Stimulated activated CD8-positive, alpha-beta memory T cell treated with anti-CD3 and anti-CD28 coated beads, Interleukin-15, amount 100 ng/mL, for 48 hours (primary cell): Measurements from ENCODE around the gene GNPDA1.

ENCODE experiments used
- DNase-seq, 2 donors: peaks; one replicate each; pipeline ENCODE4 v3.0.0-alpha.2; 2020; ENCODE audit warnings: low read depth in 2 of 2

The GNPDA1 gene

DNA sequence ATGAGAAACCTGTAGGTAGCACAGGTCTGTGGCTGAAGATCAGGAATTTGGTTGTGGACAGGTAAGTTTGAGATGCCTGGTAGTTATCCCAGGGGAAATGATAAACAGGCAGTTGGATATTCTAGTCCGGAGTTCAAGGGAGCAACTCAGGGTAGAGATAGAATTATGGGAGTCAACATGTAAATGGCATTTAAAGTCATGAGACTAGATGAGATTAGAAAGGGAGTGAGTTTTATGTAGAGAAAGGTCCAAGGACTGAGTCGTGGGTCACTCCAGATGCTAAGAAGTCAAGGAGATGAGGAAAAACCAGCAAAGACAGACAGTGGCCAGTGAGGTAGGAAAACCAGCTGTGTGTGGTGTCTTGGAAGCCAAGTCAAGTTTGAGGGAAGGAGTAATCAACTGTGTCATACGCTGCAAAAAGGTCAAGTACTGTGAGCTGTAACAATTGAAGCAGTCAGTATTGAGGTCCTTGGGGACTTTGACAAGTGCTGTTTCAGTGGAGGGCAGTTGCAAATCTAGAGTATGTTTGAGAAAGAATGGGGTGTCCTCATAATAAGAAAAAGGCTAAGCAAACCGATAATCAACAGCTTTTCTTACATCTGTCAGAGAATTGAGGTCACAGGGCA is 18.2 kb downstream of the GNPDA1 start:
- no peak for DNase-seq

DNA sequence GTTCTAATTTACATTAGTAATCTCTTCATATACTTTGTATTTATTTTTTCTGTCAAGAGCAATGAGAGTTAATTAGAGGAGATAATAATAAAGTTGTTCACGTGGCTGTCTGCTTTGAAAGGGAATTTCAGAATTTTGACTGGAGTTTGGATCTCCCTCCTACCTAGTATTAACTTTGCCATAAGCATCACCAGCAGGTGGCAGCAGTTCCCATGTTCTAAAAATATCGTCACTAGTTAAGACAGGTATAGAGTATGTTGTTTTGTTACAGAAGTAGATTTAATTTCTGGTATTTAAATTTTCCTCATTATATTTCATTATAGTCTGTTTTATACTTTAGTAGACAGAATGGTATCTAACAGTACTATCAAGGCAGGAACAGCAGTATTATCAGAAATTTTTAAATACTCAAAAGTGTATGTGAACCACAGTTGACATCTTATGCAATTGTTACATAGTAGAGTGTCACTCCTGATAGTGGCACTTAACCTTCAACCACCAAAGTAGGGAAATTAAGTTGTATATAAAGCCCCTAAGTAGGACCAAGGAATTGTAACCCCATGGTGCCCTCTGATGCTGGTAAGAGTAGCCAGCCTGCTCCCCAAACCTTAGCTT is 20.4 kb downstream of the GNPDA1 start:
- DNase-seq: peak in 1 of 2 donors; percentile 36

- DNase-seq: no peak
Observed at GRCh38 chr5:141989720-141990119, 23.1 kb downstream of the GNPDA1 start.

- no peak for DNase-seq
Observed at GRCh38 chr5:141986072-141986471, 26.8 kb downstream of the GNPDA1 start.

DNA sequence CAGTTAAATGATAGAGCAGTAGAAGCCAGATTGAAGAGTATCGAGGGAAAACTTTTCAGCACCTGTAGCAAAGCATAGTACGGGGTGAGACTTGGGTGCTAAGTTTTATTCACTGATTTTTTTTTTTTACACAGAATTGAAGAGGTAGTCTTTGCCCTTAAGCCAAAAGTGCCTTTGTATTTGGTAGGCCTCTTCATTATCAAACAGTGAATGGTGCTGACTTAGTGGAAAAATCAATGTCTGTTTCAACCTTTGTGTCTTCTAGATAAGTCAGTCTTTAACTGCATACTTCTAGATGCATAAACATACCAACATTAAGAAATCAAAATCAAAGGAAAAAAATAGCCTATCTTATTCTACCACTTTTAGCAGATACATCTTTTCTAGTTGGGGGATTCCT is 30.2 kb downstream of the GNPDA1 start:
- DNase-seq: no peak

DNA sequence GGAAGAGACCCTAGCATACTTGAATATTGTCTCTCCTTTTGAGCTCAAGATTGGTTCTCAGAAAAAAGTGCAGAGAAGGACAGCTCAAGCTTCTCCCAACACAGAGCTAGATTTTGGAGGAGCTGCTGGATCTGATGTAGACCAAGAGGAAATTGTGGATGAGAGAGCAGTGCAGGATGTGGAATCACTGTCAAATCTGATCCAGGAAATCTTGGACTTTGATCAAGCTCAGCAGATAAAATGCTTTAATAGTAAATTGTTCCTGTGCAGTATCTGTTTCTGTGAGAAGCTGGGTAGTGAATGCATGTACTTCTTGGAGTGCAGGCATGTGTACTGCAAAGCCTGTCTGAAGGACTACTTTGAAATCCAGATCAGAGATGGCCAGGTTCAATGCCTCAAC is 34.4 kb downstream of the GNPDA1 start:
- DNase-seq: no peak

DNA sequence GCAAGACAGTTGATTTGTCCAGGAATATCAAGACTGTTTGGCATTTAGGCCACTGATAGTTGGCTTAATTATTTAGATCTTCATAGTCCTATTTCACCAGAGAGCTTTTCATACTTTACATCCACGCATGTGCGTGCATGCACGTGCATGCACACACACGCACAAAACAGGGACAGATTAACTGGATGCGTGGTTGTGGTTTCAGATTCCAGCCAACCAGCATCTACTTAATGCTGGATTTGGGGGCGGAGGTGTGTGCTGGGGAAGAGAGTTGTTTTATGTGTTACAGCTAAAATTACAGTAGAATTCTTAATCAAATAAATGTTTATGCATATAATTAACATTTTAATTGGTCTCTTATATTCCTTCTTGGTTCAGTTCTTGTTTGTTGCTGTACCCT is 36.7 kb downstream of the GNPDA1 start:
- no peak for DNase-seq

DNA sequence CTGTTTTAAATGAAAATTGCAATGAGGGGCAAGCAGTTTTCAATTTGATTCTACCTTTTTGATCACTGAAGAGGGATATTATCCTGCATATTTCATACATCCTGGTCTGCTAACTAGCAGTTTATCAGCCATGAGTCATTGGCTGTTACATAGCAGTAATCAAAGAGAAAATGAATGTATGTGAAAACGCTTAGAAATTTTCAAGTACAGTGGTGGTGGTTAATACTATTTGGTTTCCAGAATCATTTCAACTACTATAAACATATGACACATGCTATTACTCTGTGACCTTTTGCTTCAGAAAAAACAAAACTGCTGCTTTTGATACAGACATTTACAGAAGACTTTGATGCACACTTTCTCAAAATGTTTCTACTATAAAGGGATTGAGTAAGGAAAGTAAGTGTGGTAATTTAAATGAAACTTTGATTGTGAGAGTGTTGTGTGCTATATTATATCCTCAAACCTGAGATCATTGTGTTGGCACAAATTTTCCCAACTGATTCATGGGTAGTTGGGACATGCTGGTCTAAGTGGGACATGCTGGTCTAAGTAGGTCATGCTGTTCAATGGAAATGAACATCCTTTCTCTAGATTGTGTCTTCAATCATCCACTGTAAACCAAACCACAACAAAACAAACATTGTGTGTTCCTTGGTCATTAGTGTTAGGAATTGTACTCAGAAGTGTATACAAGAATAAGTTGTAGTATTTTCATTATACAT is 38.8 kb downstream of the GNPDA1 start:
- DNase-seq: no peak

DNA sequence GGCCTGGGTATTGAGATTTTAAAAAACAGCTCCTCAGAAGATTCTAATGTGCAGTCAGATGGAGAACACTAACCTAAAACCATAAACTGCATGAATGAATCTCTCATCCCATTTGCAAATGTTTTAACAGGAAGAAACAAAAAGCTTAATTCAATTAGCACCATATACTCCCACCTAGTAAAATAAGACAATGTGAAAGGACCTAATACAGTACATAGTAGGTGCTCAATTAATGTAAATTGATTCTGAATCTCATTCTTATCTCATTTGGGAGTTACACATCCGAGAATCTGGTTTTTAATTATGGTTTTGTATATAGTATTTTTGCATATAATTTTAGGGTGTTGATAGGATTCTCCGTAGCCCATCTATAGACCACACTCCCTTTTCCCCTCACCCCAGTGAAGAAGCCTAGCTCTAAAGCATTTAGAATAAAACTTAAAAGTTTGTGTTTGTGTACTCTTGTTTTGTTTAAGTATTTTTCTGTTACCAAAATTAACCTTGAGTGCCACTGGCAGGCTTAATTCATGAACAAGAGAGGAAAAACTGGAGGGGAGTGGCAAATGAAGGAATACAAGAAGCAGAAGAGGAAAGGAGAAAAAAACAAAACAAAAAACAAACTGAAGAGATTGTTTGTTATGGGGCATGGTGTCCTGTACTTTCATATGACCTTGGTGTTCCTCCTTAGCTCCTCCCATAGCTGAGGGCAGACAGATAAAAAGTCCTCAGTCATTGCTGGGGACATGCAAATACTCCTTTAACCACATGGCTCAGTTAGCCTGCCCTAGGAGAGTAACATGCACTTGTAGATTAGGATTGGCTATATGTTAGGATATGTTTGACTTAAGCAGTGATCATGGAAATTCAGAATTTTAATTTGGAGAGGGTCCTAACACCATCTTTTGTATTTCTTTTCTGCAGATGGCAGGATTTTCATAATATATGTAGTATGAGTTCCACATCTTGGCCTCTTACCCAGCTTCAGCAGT is 42.8 kb downstream of the GNPDA1 start:
- no peak for DNase-seq

DNA sequence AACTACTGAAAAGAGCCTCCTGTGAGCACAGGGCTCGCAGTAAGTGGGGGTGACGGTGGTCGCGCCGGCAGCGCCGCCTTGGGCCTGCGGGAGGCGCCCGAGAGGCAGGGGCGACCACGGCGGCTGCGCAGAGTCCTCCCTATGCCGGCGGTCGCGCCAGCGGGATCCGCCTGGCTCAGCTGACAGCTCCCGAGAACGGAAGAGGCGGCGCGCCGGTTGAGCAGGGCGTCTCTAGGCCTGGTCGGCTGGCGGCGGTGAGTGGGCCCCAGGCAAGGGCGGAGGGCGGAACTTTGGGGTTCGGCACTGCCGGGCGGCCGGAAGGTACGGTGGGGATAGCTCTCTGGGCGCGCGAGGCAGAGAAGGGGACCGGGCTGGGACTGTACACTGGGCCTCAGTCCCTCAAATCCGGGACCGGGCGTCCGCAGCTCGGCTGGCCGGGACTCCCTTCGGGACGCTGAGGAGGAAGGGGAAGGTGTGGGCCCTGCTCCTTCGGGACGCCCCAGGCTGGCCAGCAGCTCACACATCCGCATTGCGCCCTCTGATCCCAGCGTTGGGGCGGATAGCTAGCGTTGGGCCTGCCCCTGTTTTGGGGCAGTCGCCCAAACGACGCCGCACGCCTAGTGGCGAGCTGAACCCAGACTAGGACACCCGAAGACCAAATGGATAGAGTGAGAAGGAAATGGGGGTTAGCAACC is 43.8 kb downstream of the GNPDA1 start, which contains the start of gene RNF14:
Gene RNF14 (plus strand): TSS at position 192 of the 695 bp plus-strand sequence. CDS start 4,484 bp downstream, outside the sequence.
- peak; percentile 96 for DNase-seq

GRCh38 chr5:141966963-141967333 is 45.9 kb downstream of the GNPDA1 start:
- no peak for DNase-seq

- DNase-seq: no peak
Observed at GRCh38 chr5:141966275-141966962, 46.4 kb downstream of the GNPDA1 start.

- DNase-seq: no peak
Observed at GRCh38 chr5:141965071-141965470, 47.8 kb downstream of the GNPDA1 start.

GRCh38 chr5:141963701-141964100 is 49.1 kb downstream of the GNPDA1 start:
- no peak for DNase-seq

DNA sequence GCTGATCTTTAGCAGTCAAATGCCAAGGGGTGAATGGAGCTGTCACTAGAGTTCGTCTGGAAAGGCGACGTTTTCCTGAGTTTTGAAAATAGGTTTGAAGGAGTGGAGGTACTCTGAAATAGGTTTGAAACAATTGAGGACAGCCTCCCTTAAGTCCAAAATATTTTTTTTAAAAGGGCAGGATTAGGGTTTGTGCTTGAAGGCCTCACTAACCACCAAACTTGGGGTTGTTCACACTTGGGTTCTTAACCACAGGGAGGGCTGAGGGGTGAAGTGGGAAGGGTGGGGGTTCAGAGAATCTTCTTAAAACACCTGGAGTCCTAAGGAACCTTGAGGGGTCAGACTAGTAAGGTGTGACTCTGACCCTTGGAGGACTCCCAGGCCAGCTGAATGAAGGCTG is 51.4 kb downstream of the GNPDA1 start:
- DNase-seq: no peak

DNA sequence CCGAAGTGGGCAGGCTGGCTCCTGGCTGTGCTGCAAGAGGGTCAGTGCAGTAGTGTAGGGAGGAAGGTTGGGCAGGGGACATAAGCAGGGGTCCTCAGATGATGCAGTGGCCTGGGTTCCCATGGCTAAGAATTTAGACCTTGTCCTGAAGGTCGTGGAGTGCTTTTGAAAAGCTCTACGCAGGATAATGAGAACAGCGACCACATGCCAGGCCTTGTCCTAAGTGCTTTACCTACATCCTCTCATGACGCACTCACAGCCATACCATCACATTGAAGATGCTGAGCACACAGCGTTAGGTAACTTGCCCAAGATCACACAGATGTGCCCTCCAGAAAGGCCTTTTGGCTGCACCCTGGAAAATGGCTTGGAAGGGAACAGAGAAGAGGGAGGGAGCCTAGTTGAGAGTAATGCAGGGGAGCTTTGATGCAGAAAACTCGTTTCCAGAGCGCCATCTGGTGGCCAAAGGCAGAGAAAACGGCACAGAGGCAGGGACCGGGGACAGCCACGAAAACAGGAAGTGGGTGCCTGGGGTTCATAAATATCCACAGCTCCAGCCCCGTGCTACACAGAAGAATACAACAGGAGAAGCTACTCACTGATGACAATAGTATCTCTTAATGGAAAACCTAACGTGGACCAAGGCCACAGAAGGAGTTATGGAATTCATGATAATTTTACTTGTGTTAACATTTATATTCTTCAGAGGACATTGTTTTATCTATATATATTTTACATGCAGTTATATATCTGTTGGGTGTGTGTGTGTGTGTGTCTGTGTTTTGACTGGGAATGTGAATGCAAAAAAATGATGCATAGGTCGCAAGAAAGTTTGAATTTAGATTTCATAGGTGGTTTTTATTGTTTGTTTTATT is 52.1 kb downstream of the GNPDA1 start:
- DNase-seq: peak; percentile 77 to 78

DNA sequence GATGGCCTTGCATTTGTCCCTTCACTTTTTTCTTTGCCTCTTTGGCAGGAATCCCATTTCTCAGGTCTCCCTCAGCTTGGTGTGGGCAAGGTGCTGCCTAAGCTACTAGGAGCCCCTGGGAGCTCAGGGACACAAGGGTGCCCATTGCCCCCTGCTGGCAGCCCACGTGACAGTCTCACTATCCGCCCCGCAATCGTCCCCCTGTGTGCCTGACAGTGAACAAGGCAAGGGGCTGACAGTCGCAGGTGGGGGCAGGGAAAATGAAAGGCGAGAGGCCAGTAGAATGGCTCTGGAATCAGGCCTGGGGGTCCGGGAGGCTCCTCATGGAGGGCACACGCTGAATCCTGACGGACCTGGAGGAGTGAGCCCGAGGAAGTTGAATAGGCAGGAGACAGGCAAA is 52.8 kb downstream of the GNPDA1 start:
- no peak for DNase-seq

- DNase-seq: no peak
Observed at GRCh38 chr5:141958546-141959172, 54.2 kb downstream of the GNPDA1 start.

GRCh38 chr5:141958113-141958512 is 54.7 kb downstream of the GNPDA1 start, which contains the start of gene PCDH12:
Gene PCDH12 (minus strand): TSS chr5:141958202. CDS start chr5:141957851, 351 bp downstream.
- no peak for DNase-seq
